8988T (cell line): Measurements from ENCODE around the gene CLDN12.

Experiments
- DNase-seq: peaks from one replicate; pipeline ENCODE4 v3.0.0; 2011

CLDN12 gene

GRCh38 chr7:90403174-90404113 is at the start of gene CLDN12:
CLDN12 (plus strand) TSS chr7:90403461; CDS start chr7:90412677, 9,216 bp downstream.
- DNase-seq: peak; percentile 42

GRCh38 chr7:90383422-90383821 is 19.8 kb upstream of the CLDN12 start:
- DNase-seq: peak; percentile 1

GRCh38 chr7:90383861-90384260 is 19.4 kb upstream of the CLDN12 start:
- DNase-seq: no peak

- DNase-seq: no peak
Observed at GRCh38 chr7:90384433-90384832, 18.8 kb upstream of the CLDN12 start.

GRCh38 chr7:90387470-90388240 is 15.6 kb upstream of the CLDN12 start:
- no peak for DNase-seq

- DNase-seq: no peak
Observed at GRCh38 chr7:90390926-90391325, 12.3 kb upstream of the CLDN12 start.

- DNase-seq: no peak
Observed at GRCh38 chr7:90391488-90391887, 11.8 kb upstream of the CLDN12 start.

GRCh38 chr7:90396420-90396819 is 6.8 kb upstream of the CLDN12 start:
- DNase-seq: no peak

GRCh38 chr7:90401989-90402388 is 1.3 kb upstream of the CLDN12 start:
- DNase-seq: no peak

GRCh38 chr7:90402785-90403173 is 482 bp upstream of the CLDN12 start:
- DNase-seq: no peak

GRCh38 chr7:90404777-90405176 is 1.5 kb downstream of the CLDN12 start:
- no peak for DNase-seq

- DNase-seq: no peak
Observed at GRCh38 chr7:90407484-90407821, 4.2 kb downstream of the CLDN12 start.

- no peak for DNase-seq
Observed at GRCh38 chr7:90408142-90408541, 4.9 kb downstream of the CLDN12 start.

- no peak for DNase-seq
Observed at GRCh38 chr7:90409667-90410066, 6.4 kb downstream of the CLDN12 start.

GRCh38 chr7:90411510-90411909 is 8.2 kb downstream of the CLDN12 start:
- no peak for DNase-seq

- DNase-seq: no peak
Observed at GRCh38 chr7:90412458-90413184, 9.4 kb downstream of the CLDN12 start.

- no peak for DNase-seq
Observed at GRCh38 chr7:90413185-90413528, 9.9 kb downstream of the CLDN12 start.

GRCh38 chr7:90421651-90422050 is 18.4 kb downstream of the CLDN12 start:
- DNase-seq: no peak

- DNase-seq: no peak
Observed at GRCh38 chr7:90424720-90425119, 21.5 kb downstream of the CLDN12 start.

GRCh38 chr7:90425376-90425775 is 22.1 kb downstream of the CLDN12 start:
- no peak for DNase-seq

- no peak for DNase-seq
Observed at GRCh38 chr7:90430614-90431460, 27.6 kb downstream of the CLDN12 start.

- no peak for DNase-seq
Observed at GRCh38 chr7:90432752-90433151, 29.5 kb downstream of the CLDN12 start.

GRCh38 chr7:90433221-90433620 is 30.0 kb downstream of the CLDN12 start:
- no peak for DNase-seq
